Endothelial cell of umbilical vein (primary cell): Measurements from ENCODE around the gene CTTNBP2NL. TPM values are rescaled to one million over a fixed set of nuclear protein-coding genes. Genes with fewer than 3 reads are reported as not detected.

Source experiments
- BruUV-seq: library from RNA; stranded (reverse); fragments of 400-500 nt; replicated peaks from 2 replicates; lab custom pipeline; 2021; lab: Mats Ljungman, UMichigan
- CTCF ChIA-PET: fragments of 300-600, 350-600 bp; sonication (Branson Sonifier 250); formaldehyde crosslinking; loops from one replicate; lab custom pipeline; 2021; ENCODE audit warnings: antibody characterized with exemption, inconsistent platforms; lab: Charles Lee
- POLR2A ChIA-PET: fragments of 300-600, 350-600 bp; sonication (Branson Sonifier 250); formaldehyde crosslinking; loops from one replicate; lab custom pipeline; 2021; ENCODE audit warnings: antibody characterized with exemption, inconsistent platforms; lab: Charles Lee
- DNase-seq: peaks from one replicate; pipeline ENCODE4 v3.0.0-alpha.2; 2011; ENCODE audit warnings: low read depth, low spot score
- FAIRE-seq: peaks from 2 replicates; lab custom pipeline; 2011; peaks lifted over from hg19 to GRCh38; lab: Jason Lieb, UNC
- H2AFZ ChIP-seq: 2 replicates; pipeline ENCODE4 v1.6.0; 2012; ENCODE audit warnings: low read depth, low read length, control low read depth, inconsistent platforms
- H3K27ac ChIP-seq: 2 replicates; pipeline ENCODE4 v1.5.1; 2011; ENCODE audit warnings: low read depth, mild to moderate bottlenecking, control low read depth, low read length, moderate library complexity; ENCODE audit not compliant: insufficient read depth
- H3K27me3 ChIP-seq, 2 experiments: 2 replicates each; pipeline versions ENCODE4 v1.6.0 to v1.6.1; 2011; ENCODE audit warnings: low read length in 2 of 2, mixed read lengths in 1 of 2; ENCODE audit not compliant: control insufficient read depth in 2 of 2, insufficient read depth in 2 of 2
- H3K36me3 ChIP-seq, 2 experiments: 2 replicates in 1 of 2; 3 replicates in 1 of 2; pipeline ENCODE4 v1.5.1; 2011; ENCODE audit warnings: low read length in 2 of 2, mild to moderate bottlenecking in 1 of 2, moderate library complexity in 1 of 2; ENCODE audit not compliant: control insufficient read depth in 2 of 2, insufficient read depth in 2 of 2; ENCODE audit errors: extremely low read depth in 1 of 2
- H3K4me1 ChIP-seq: 3 replicates; pipeline ENCODE4 v1.5.1; 2011; ENCODE audit warnings: mild to moderate bottlenecking, low read length; ENCODE audit not compliant: control insufficient read depth, insufficient read depth; ENCODE audit errors: extremely low read depth
- H3K4me2 ChIP-seq: 2 replicates; pipeline ENCODE4 v1.6.1; 2011; ENCODE audit warnings: low read length, control low read depth, mixed read lengths; ENCODE audit not compliant: insufficient read depth
- H3K4me3 ChIP-seq, 3 experiments: fragments of 200-600 bp in 1 of 3; sonication (generic), shearing (Covaris generic) in 1 of 3; replicated peaks in 1 of 3; 2 replicates each; pipeline ENCODE4 v1.5.1; 2011 to 2016; ENCODE audit warnings: control low read depth in 3 of 3, low read length in 3 of 3, mild to moderate bottlenecking in 2 of 3, inconsistent platforms in 1 of 3, low read depth in 1 of 3, moderate library complexity in 1 of 3; ENCODE audit not compliant: insufficient read depth in 1 of 3
- H3K79me2 ChIP-seq: 2 replicates; pipeline ENCODE4 v1.6.0; 2012; ENCODE audit warnings: low read length, inconsistent platforms; ENCODE audit not compliant: control insufficient read depth, insufficient read depth
- H3K9ac ChIP-seq: replicated peaks from 2 replicates; pipeline ENCODE3; 2011; ENCODE audit warnings: low read length, control low read depth; ENCODE audit not compliant: insufficient read depth; ENCODE audit errors: extremely low read depth
- H3K9me1 ChIP-seq: replicated peaks from 3 replicates; pipeline ENCODE4 v1.6.0; 2011; ENCODE audit warnings: mild to moderate bottlenecking, low read length; ENCODE audit not compliant: control insufficient read depth, insufficient read depth; ENCODE audit errors: extremely low read depth
- H3K9me3 ChIP-seq: replicated peaks from 2 replicates; pipeline ENCODE4 v1.5.1; 2012; ENCODE audit warnings: low read length, inconsistent platforms; ENCODE audit not compliant: control insufficient read depth, insufficient read depth
- H4K20me1 ChIP-seq: replicated peaks from 2 replicates; pipeline ENCODE3; 2011; ENCODE audit warnings: mild to moderate bottlenecking, low read length; ENCODE audit not compliant: control insufficient read depth, insufficient read depth; ENCODE audit errors: extremely low read depth
- CTCF ChIP-seq, 2 donors: IDR thresholded peaks; 1 replicate in 1 of 2; 2 replicates in 1 of 2; pipeline ENCODE4 v1.5.1; 2011; ENCODE audit warnings: low read length in 2 of 2, mild to moderate bottlenecking in 2 of 2, moderate library complexity in 2 of 2, control low read depth in 1 of 2, inconsistent platforms in 1 of 2, low read depth in 1 of 2; ENCODE audit not compliant: insufficient read depth in 1 of 2; ENCODE audit errors: extremely low read depth in 1 of 2
- EZH2 ChIP-seq: IDR thresholded peaks from 2 replicates; pipeline ENCODE4 v1.6.1; 2012; ENCODE audit warnings: borderline replicate concordance, low read depth, mild to moderate bottlenecking, moderate library complexity, low read length, inconsistent platforms; ENCODE audit not compliant: severe bottlenecking
- FOS ChIP-seq: IDR thresholded peaks from 2 replicates; pipeline ENCODE4 v1.6.1; 2011; ENCODE audit warnings: mild to moderate bottlenecking, low read length, moderate library complexity, borderline replicate concordance; ENCODE audit not compliant: insufficient read depth
- GATA2 ChIP-seq: IDR thresholded peaks from 2 replicates; pipeline ENCODE4 v1.7.0; 2011; ENCODE audit warnings: low read depth, mild to moderate bottlenecking, moderate library complexity, mixed read lengths, low read length; ENCODE audit not compliant: insufficient read length, insufficient read depth
- JUN ChIP-seq: IDR thresholded peaks from 2 replicates; pipeline ENCODE4 v1.6.1; 2011; ENCODE audit warnings: borderline replicate concordance, low read depth; ENCODE audit not compliant: insufficient read length, insufficient read depth
- MAX ChIP-seq: IDR thresholded peaks from 2 replicates; pipeline ENCODE4 v1.6.1; 2011; ENCODE audit not compliant: insufficient read depth, insufficient read length
- MYC ChIP-seq: IDR thresholded peaks from one replicate; pipeline ENCODE4 v1.6.1; 2011; ENCODE audit warnings: mild to moderate bottlenecking, low read depth, low read length
- POLR2A ChIP-seq: IDR thresholded peaks from 2 replicates; pipeline ENCODE4 v1.6.1; 2012; ENCODE audit warnings: low read depth, mild to moderate bottlenecking, control low read depth, low read length
- POLR2AphosphoS5 ChIP-seq: IDR thresholded peaks from 2 replicates; pipeline ENCODE4 v1.6.1; 2012; ENCODE audit warnings: low read depth, mild to moderate bottlenecking, control low read depth, low read length, moderate library complexity; ENCODE audit not compliant: insufficient read depth
- dilution Hi-C: fragments of 300-500 bp; cut with MboI; formaldehyde crosslinking; loops from one replicate; pipeline ENCODE4 v1.15.0; 2019; ENCODE audit warnings: low sequenced_read_pairs; ENCODE audit not compliant: extremely low pct_ligation_motif_present
- intact Hi-C: fragments of 100-400 bp; cut with micrococcal nuclease; formaldehyde crosslinking; loops from one replicate; pipeline ENCODE4 v1.10.0; 2022
- polyA plus RNA-seq, 4 experiments: library from polyadenylated mRNA; depleted of rRNA in 3 of 4; stranded (reverse) in 3 of 4; unstranded in 1 of 4; fragments of >200 nt; gene quantifications; 2 replicates each; pipeline versions ENCODE4 v1.2.1 to v1.2.3, GENCODE V29; 2011 to 2012; ENCODE audit warnings: missing spikeins in 1 of 4
- total RNA-seq: library from RNA; stranded (reverse); gene quantifications from 2 replicates; pipeline ENCODE4 v1.2.3, GENCODE V29; 2021

The CTTNBP2NL gene
- total and polyA plus RNA-seq, 2 donors (not counting 3 experiments of a cell fraction or from before 2014, with no cell fraction given), result 21.5 to 94.4 TPM

DNA sequence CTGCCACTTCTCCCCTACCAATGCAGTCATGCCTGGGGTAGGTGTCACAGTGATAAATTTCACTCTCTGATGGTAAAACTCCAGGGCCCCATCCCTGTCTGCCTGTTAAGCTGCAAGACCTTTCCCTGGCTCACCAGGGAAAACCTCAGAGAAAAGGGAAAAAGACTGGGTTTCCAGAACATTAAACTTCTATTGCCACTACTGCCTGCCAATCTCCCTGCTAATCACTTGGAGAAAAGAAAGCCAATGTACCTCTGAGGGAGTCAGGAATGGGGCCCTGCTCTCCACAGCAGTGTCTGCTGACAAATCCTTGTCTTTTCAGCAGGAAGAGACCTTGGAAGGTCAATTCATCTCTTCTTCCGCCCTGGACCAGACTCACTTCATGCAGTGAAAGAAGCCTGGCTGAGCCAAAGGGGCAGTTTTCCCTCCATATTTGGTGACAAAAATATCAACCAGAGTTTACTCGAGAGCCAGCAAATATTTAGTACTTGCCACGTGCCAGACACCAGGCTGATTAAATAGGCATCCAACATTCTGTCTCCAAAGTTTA is 49.1 kb upstream of the CTTNBP2NL start:
- H3K36me3 ChIP-seq, result no peaks in the 10 kb centered on the region
- no peak overlapping the region for H3K27ac ChIP-seq
- no peak for DNase-seq
- H2AFZ ChIP-seq, result no peak overlapping the region
- no peaks in the 10 kb centered on the region for H3K4me1 ChIP-seq
- peaks cover 19 to 23% of the 10 kb centered on the region in 2 experiments for H3K27me3 ChIP-seq
- no peaks in the 10 kb centered on the region for H4K20me1 ChIP-seq
- H3K9me1 ChIP-seq, result no peaks in the 10 kb centered on the region
- no peak for FAIRE-seq
- BruUV-seq, result no TSS peak
- no peak overlapping the region for H3K4me3 ChIP-seq
- dilution Hi-C loops, result no loop called here
- H3K9me3 ChIP-seq, result no peaks in the 10 kb centered on the region
- intact Hi-C loops, result no loop called here
- ChIA-PET POLR2A (no interaction called here), CTCF (interaction anchor here (1.0 kb wide), 1 partner anchor 10 kb away, joined by 3 read pairs; no protein-coding TSS in a partner anchor)
- H3K9ac ChIP-seq, result no peak overlapping the region
- TF ChIP-seq GATA2 (no peak), MAX (no peak), EZH2 (no peak), POLR2AphosphoS5 (no peak), JUN (no peak), CTCF (IDR thresholded peaks at IDR 0.05; ENCODE audit: extremely low read depth in 1 of 2, insufficient read depth in 1 of 2, low read depth in 1 of 2, low read length in 2 of 2) (no peak), POLR2A (no peak), FOS (no peak), MYC (no peak)
- H3K4me2 ChIP-seq, result no peak overlapping the region
- no peaks in the 10 kb centered on the region for H3K79me2 ChIP-seq
